HepG2 (cell line): ENCODE data around the gene CLIP2. TPM values are rescaled to one million over a fixed set of nuclear protein-coding genes. Genes with fewer than 3 reads are reported as not detected.

Source experiments
- CAMTA2 ChIP-seq: sonication (generic); formaldehyde crosslinking; IDR thresholded peaks from 2 replicates; pipeline ENCODE4 v1.4.0; 2020; ENCODE audit warnings: mild to moderate bottlenecking, missing genetic modification reagents, borderline replicate concordance
- ISX ChIP-seq: sonication (generic); formaldehyde crosslinking; conservative IDR thresholded peaks from 2 replicates; pipeline ENCODE4 v1.5.0; 2020; ENCODE audit warnings: missing genetic modification reagents
- KLF15 ChIP-seq: sonication (generic); formaldehyde crosslinking; IDR thresholded peaks from 2 replicates; pipeline ENCODE4 v1.8.1; 2023; ENCODE audit warnings: borderline replicate concordance, mild to moderate bottlenecking, inconsistent platforms, missing genetic modification reagents, mixed read lengths
- KMT2A ChIP-seq: sonication (generic); formaldehyde crosslinking; IDR thresholded peaks from 2 replicates; pipeline ENCODE4 v1.4.0; 2020; ENCODE audit warnings: missing genetic modification reagents
- MBD4 ChIP-seq: IDR thresholded peaks from 2 replicates; pipeline ENCODE4 v1.6.1; 2012; ENCODE audit warnings: low read length, inconsistent platforms, borderline replicate concordance
- MBNL3 ChIP-seq: fragments of 250-450 bp; sonication (Bioruptor Pico); conservative IDR thresholded peaks from 2 replicates; pipeline ENCODE4 v1.8.0; 2022; ENCODE audit warnings: mild to moderate bottlenecking, inconsistent platforms
- RORA ChIP-seq: sonication (generic); formaldehyde crosslinking; IDR thresholded peaks from 2 replicates; pipeline ENCODE4 v1.5.0; 2020; ENCODE audit warnings: mild to moderate bottlenecking, missing genetic modification reagents, moderate library complexity
- SCMH1 ChIP-seq: sonication (generic); formaldehyde crosslinking; IDR thresholded peaks from 2 replicates; pipeline ENCODE4 v1.9.0; 2021; ENCODE audit warnings: missing genetic modification reagents, mild to moderate bottlenecking, borderline replicate concordance
- SP1 ChIP-seq, 2 experiments: fragments of 450-650 bp in 1 of 2; sonication (generic) in 1 of 2; formaldehyde crosslinking in 1 of 2; IDR thresholded peaks; 2 replicates each; pipeline versions ENCODE4 v1.4.0 to v1.6.1; 2016 to 2020; ENCODE audit warnings: missing genetic modification reagents in 1 of 2
- ZBTB21 ChIP-seq: sonication (generic); formaldehyde crosslinking; IDR thresholded peaks from 2 replicates; pipeline ENCODE4 v1.4.0; 2020; ENCODE audit warnings: missing genetic modification reagents
- ZFP41 ChIP-seq: sonication (generic); formaldehyde crosslinking; IDR thresholded peaks from 2 replicates; pipeline ENCODE4 v1.4.0; 2020; ENCODE audit warnings: mild to moderate bottlenecking, missing genetic modification reagents, borderline replicate concordance
- ZNF10 ChIP-seq: sonication (generic); formaldehyde crosslinking; IDR thresholded peaks from 2 replicates; pipeline ENCODE4 v1.4.0; 2020; ENCODE audit warnings: mild to moderate bottlenecking, low read depth, missing genetic modification reagents, borderline replicate concordance
- ZNF501 ChIP-seq: sonication (generic); formaldehyde crosslinking; IDR thresholded peaks from 2 replicates; pipeline ENCODE4 v1.5.1; 2020; ENCODE audit warnings: mild to moderate bottlenecking, moderate library complexity, missing genetic modification reagents
- ZSCAN21 ChIP-seq: sonication (generic); formaldehyde crosslinking; IDR thresholded peaks from 2 replicates; pipeline ENCODE4 v1.8.0; 2022; ENCODE audit warnings: mild to moderate bottlenecking, missing genetic modification reagents, moderate library complexity, borderline replicate concordance
- polyA plus RNA-seq, 8 experiments: library from polyadenylated mRNA; depleted of rRNA in 3 of 8; stranded (reverse) in 7 of 8; unstranded in 1 of 8; fragments of >200 nt; fragmentation: Illumina TruSeq in 4 of 8; extraction: Trizol in 4 of 8; gene quantifications; 2 replicates each; pipeline versions ENCODE4 v1.2.1 to v1.2.3, GENCODE V29; 2011 to 2016; ENCODE audit warnings: low read depth in 4 of 8, missing spikeins in 1 of 8, mixed read lengths in 1 of 8; ENCODE audit not compliant: insufficient read depth in 1 of 8
- total RNA-seq, 5 experiments: library from RNA; depleted of rRNA; stranded (reverse); fragments of >200 nt; fragmentation: Illumina TruSeq; extraction: Trizol; gene quantifications; 2 replicates each; pipeline ENCODE4 v1.2.3, GENCODE V29; 2016; ENCODE audit warnings: low read depth in 1 of 5
- TF ChIP-seq, protein P1 (sequence below): sonication (generic); formaldehyde crosslinking; IDR thresholded peaks from 2 replicates; pipeline ENCODE4 v1.5.0; 2020; ENCODE audit warnings: mild to moderate bottlenecking, missing genetic modification reagents
- TF ChIP-seq, protein P2 (sequence below): sonication (generic); formaldehyde crosslinking; IDR thresholded peaks from 2 replicates; pipeline ENCODE4 v1.4.0; 2020; ENCODE audit warnings: low read depth, missing genetic modification reagents
- TF ChIP-seq, protein P3 (sequence below): sonication (generic); formaldehyde crosslinking; IDR thresholded peaks from 2 replicates; pipeline ENCODE4 v1.4.0; 2020; ENCODE audit warnings: missing genetic modification reagents, borderline replicate concordance

The CLIP2 gene
- total and polyA plus RNA-seq, 2 of the 13 experiments (the other 11 are each of a cell fraction or from before 2014, with no cell fraction given) = 6.5 to 17.4 TPM

DNA sequence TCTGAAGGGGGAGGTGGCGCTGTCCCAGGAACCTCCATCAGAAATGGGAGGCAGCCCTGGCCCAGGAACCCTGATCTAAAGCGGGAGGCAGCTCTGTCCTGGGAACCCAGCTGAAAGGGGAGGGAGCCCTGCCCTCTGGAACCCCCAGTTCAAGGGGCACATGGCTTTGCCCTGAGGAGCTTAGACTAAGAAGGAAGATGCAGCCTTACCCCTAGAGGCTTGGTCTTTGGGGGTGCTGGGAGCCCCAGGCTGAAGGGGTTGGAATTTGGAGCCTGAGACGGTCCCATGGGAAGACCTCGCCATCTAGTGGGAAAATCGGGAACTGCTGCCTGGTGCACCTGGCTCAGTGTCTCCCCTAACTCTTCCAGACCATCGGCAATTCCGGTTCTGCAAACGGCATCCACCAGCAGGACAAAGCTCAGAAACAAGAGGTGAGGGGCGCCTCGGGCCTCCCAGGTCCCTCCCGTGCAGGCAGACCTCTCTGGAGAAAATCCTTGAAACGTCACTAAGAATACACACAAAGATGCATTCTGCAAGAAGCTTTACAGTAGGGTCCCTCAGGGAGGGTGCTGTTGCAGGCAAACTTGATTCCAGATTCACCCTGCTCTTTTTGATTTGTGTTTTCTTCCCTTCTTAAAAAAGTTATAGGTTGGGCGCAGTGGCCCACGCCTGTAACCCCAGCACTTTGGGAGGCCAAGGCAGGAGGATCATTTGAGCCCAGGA, 112.1 kb downstream of the CLIP2 start (continued):
- TF ChIP-seq, protein P1, sequence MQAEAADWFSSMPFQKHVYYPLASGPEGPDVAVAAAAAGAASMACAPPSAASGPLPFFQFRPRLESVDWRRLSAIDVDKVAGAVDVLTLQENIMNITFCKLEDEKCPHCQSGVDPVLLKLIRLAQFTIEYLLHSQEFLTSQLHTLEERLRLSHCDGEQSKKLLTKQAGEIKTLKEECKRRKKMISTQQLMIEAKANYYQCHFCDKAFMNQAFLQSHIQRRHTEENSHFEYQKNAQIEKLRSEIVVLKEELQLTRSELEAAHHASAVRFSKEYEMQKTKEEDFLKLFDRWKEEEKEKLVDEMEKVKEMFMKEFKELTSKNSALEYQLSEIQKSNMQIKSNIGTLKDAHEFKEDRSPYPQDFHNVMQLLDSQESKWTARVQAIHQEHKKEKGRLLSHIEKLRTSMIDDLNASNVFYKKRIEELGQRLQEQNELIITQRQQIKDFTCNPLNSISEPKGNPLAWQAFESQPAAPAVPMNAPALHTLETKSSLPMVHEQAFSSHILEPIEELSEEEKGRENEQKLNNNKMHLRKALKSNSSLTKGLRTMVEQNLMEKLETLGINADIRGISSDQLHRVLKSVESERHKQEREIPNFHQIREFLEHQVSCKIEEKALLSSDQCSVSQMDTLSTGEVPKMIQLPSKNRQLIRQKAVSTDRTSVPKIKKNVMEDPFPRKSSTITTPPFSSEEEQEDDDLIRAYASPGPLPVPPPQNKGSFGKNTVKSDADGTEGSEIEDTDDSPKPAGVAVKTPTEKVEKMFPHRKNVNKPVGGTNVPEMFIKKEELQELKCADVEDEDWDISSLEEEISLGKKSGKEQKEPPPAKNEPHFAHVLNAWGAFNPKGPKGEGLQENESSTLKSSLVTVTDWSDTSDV (CRISPR knock-in tag) = no peak
- TF ChIP-seq ISX (CRISPR knock-in tag) (no peak), CAMTA2 (CRISPR knock-in tag) (no peak), RORA (CRISPR knock-in tag) (no peak), SP1 (IDR thresholded peaks at IDR 0.05) (no peak), SP1 (CRISPR knock-in tag; IDR thresholded peaks at IDR 0.05) (peak; percentile 19; the same call in 1 of the 2 replicates), ZNF10 (CRISPR knock-in tag) (no peak), KLF15 (CRISPR knock-in tag) (no peak), KMT2A (CRISPR knock-in tag) (no peak), MBD4 (no peak), ZFP41 (CRISPR knock-in tag) (no peak), ZSCAN21 (CRISPR knock-in tag) (no peak), ZNF501 (CRISPR knock-in tag) (no peak), ZBTB21 (CRISPR knock-in tag) (no peak), SCMH1 (CRISPR knock-in tag) (no peak), MBNL3 (CRISPR knock-in tag) (no peak)
- TF ChIP-seq, protein P2, sequence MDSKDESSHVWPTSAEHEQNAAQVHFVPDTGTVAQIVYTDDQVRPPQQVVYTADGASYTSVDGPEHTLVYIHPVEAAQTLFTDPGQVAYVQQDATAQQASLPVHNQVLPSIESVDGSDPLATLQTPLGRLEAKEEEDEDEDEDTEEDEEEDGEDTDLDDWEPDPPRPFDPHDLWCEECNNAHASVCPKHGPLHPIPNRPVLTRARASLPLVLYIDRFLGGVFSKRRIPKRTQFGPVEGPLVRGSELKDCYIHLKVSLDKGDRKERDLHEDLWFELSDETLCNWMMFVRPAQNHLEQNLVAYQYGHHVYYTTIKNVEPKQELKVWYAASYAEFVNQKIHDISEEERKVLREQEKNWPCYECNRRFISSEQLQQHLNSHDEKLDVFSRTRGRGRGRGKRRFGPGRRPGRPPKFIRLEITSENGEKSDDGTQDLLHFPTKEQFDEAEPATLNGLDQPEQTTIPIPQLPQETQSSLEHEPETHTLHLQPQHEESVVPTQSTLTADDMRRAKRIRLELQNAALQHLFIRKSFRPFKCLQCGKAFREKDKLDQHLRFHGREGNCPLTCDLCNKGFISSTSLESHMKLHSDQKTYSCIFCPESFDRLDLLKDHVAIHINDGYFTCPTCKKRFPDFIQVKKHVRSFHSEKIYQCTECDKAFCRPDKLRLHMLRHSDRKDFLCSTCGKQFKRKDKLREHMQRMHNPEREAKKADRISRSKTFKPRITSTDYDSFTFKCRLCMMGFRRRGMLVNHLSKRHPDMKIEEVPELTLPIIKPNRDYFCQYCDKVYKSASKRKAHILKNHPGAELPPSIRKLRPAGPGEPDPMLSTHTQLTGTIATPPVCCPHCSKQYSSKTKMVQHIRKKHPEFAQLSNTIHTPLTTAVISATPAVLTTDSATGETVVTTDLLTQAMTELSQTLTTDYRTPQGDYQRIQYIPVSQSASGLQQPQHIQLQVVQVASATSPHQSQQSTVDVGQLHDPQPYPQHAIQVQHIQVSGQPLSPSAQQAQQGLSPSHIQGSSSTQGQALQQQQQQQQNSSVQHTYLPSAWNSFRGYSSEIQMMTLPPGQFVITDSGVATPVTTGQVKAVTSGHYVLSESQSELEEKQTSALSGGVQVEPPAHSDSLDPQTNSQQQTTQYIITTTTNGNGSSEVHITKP (CRISPR knock-in tag) = no peak
- TF ChIP-seq, protein P3, sequence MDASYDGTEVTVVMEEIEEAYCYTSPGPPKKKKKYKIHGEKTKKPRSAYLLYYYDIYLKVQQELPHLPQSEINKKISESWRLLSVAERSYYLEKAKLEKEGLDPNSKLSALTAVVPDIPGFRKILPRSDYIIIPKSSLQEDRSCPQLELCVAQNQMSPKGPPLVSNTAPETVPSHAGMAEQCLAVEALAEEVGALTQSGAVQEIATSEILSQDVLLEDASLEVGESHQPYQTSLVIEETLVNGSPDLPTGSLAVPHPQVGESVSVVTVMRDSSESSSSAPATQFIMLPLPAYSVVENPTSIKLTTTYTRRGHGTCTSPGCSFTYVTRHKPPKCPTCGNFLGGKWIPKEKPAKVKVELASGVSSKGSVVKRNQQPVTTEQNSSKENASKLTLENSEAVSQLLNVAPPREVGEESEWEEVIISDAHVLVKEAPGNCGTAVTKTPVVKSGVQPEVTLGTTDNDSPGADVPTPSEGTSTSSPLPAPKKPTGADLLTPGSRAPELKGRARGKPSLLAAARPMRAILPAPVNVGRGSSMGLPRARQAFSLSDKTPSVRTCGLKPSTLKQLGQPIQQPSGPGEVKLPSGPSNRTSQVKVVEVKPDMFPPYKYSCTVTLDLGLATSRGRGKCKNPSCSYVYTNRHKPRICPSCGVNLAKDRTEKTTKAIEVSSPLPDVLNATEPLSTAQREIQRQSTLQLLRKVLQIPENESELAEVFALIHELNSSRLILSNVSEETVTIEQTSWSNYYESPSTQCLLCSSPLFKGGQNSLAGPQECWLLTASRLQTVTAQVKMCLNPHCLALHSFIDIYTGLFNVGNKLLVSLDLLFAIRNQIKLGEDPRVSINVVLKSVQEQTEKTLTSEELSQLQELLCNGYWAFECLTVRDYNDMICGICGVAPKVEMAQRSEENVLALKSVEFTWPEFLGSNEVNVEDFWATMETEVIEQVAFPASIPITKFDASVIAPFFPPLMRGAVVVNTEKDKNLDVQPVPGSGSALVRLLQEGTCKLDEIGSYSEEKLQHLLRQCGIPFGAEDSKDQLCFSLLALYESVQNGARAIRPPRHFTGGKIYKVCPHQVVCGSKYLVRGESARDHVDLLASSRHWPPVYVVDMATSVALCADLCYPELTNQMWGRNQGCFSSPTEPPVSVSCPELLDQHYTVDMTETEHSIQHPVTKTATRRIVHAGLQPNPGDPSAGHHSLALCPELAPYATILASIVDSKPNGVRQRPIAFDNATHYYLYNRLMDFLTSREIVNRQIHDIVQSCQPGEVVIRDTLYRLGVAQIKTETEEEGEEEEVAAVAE (CRISPR knock-in tag) = no peak
